WTC11 (cell line): ENCODE results near the gene PRSS57. TPM values are rescaled to one million over a fixed set of nuclear protein-coding genes. Genes with fewer than 3 reads are reported as not detected.

Experiments used
- ATAC-seq: fragments of 200-7000 bp; cut with Tn5 transposase; 2 replicates; pipeline ENCODE4 v1.10.0; 2021; ENCODE audit warnings: mild to moderate bottlenecking, moderate library complexity
- CTCF ChIA-PET: fragments of 300-600 bp; sonication (Branson Sonifier 250); formaldehyde crosslinking; loops from one replicate; lab custom pipeline; 2021; ENCODE audit warnings: antibody characterized with exemption; lab: Charles Lee
- POLR2A ChIA-PET: fragments of 350-600 bp; sonication (Branson Sonifier 250); formaldehyde crosslinking; loops from one replicate; lab custom pipeline; 2021; ENCODE audit warnings: antibody characterized with exemption; lab: Charles Lee
- DNase-seq: peaks from one replicate; pipeline ENCODE4 v3.0.0; 2021; ENCODE audit warnings: low spot score
- H3K27ac Mint-ChIP-seq: 2 replicates; pipeline ENCODE4 v1.8.0; 2021; ENCODE audit warnings: mixed read lengths
- H3K27me3 Mint-ChIP-seq: 2 replicates; pipeline ENCODE4 v1.8.0; 2021; ENCODE audit warnings: low read depth, mild to moderate bottlenecking, moderate library complexity, mixed read lengths
- H3K36me3 Mint-ChIP-seq: 2 replicates; pipeline ENCODE4 v1.8.0; 2021; ENCODE audit warnings: mixed read lengths
- H3K4me1 Mint-ChIP-seq: 2 replicates; pipeline ENCODE4 v1.8.0; 2022; ENCODE audit warnings: mixed read lengths
- H3K4me3 Mint-ChIP-seq: 2 replicates; pipeline ENCODE4 v1.8.0; 2021; ENCODE audit warnings: mild to moderate bottlenecking, moderate library complexity, mixed read lengths
- H3K9me3 Mint-ChIP-seq: 2 replicates; pipeline ENCODE4 v1.8.0; 2021; ENCODE audit warnings: mixed read lengths
- CBFB ChIP-seq: sonication (generic); formaldehyde crosslinking; IDR thresholded peaks from 2 replicates; pipeline ENCODE4 v1.8.1; 2022; ENCODE audit warnings: mild to moderate bottlenecking, low read depth, missing genetic modification reagents
- CREB1 ChIP-seq: sonication (generic); formaldehyde crosslinking; IDR thresholded peaks from 2 replicates; pipeline ENCODE4 v1.8.0; 2023; ENCODE audit warnings: mild to moderate bottlenecking, missing genetic modification reagents
- CTCF ChIP-seq: fragments of 200-600 bp; IDR thresholded peaks from 2 replicates; pipeline ENCODE4 v1.8.0; 2022; ENCODE audit warnings: antibody characterized with exemption
- EMX1 ChIP-seq: fragments of 250-450 bp; sonication (Bioruptor Pico); IDR thresholded peaks from 2 replicates; pipeline ENCODE4 v1.8.0; 2021; ENCODE audit warnings: mild to moderate bottlenecking
- GABPB1 ChIP-seq: sonication (generic); formaldehyde crosslinking; IDR thresholded peaks from 2 replicates; pipeline ENCODE4 v1.8.1; 2023; ENCODE audit warnings: mild to moderate bottlenecking, missing genetic modification reagents
- GRHL2 ChIP-seq: fragments of 250-450 bp; sonication (Bioruptor Pico); IDR thresholded peaks from 2 replicates; pipeline ENCODE4 v1.8.0; 2022; ENCODE audit warnings: mild to moderate bottlenecking, moderate library complexity; ENCODE audit not compliant: insufficient replicate concordance, severe bottlenecking
- MAX ChIP-seq: sonication (generic); formaldehyde crosslinking; IDR thresholded peaks from 2 replicates; pipeline ENCODE4 v1.8.0; 2022; ENCODE audit warnings: mild to moderate bottlenecking, missing genetic modification reagents
- NR3C1 ChIP-seq: sonication (generic); formaldehyde crosslinking; conservative IDR thresholded peaks from 2 replicates; pipeline ENCODE4 v1.8.1; 2023; ENCODE audit warnings: low read depth, mild to moderate bottlenecking, missing genetic modification reagents
- RELA ChIP-seq: sonication (generic); formaldehyde crosslinking; IDR thresholded peaks from 2 replicates; pipeline ENCODE4 v1.8.1; 2022; ENCODE audit warnings: missing genetic modification reagents, mild to moderate bottlenecking, borderline replicate concordance
- SP1 ChIP-seq: sonication (generic); formaldehyde crosslinking; conservative IDR thresholded peaks from 2 replicates; pipeline ENCODE4 v1.8.1; 2022; ENCODE audit warnings: missing genetic modification reagents
- TCF7 ChIP-seq: sonication (generic); formaldehyde crosslinking; IDR thresholded peaks from 2 replicates; pipeline ENCODE4 v1.8.0; 2022; ENCODE audit warnings: mild to moderate bottlenecking, low read depth, missing genetic modification reagents, moderate library complexity
- ZNF512 ChIP-seq: sonication (generic); formaldehyde crosslinking; IDR thresholded peaks from 2 replicates; pipeline ENCODE4 v1.8.1; 2022; ENCODE audit warnings: missing genetic modification reagents, borderline replicate concordance
- total RNA-seq: library from RNA; stranded (reverse); gene quantifications from 3 replicates; pipeline ENCODE4 v1.2.3, GENCODE V29; 2021
- TF ChIP-seq, protein P1 (sequence below): sonication (generic); formaldehyde crosslinking; IDR thresholded peaks from 2 replicates; pipeline ENCODE4 v1.8.1; 2023; ENCODE audit warnings: mild to moderate bottlenecking, missing genetic modification reagents, moderate library complexity
- TF ChIP-seq, protein P2 (sequence below): sonication (generic); formaldehyde crosslinking; IDR thresholded peaks from 2 replicates; pipeline ENCODE4 v1.8.0; 2023; ENCODE audit warnings: missing genetic modification reagents, mild to moderate bottlenecking, borderline replicate concordance
- TF ChIP-seq, protein P3 (sequence below): sonication (generic); formaldehyde crosslinking; IDR thresholded peaks from 2 replicates; pipeline ENCODE4 v1.8.1; 2022; ENCODE audit warnings: low read depth, mild to moderate bottlenecking, moderate library complexity, missing genetic modification reagents, borderline replicate concordance

PRSS57 gene
- total RNA-seq, 1 experiment from 2014 or later: not detected

DNA sequence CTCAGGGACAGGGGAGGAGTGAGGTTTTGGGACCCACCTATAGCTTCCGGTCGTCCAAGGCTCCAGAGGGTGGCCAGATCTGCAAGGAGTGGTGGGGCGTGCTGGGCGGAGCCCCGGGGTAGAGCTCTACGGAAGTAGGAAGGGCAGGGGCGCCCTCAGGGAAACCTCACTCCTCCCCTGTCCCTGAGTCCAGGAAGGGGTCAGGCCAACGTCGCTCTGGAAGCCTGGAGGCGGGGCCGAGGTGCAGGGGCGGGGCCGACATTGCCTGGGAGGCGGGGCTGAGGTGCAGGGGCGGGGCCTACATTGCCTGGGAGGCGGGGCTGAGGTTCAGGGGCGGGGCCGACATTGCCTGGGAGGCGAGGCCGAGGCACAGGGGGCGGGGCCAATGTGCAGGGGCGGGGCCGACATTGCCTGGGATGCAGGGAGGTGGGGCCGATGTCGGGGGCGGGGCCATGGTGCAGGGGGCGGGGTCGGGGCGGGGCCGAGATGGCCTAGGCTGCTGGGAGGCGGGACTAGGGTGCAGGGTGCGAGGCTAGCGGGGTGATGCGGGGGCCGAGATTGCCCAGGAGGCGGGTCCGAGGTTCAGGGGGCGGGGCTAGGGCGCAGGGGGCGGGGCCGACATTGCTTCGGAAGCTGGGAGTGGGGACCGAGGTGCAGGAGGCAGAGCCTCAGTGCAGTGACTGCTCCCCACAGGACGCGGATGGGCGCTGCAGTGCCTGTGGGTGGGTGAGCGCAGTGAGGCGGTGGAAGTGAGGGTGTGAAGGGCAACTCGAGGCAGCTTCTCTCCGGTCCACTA lies 8.6 kb upstream of the PRSS57 start:
- POLR2A ChIA-PET: interaction anchor here (0.7 to 1.6 kb wide), 4 partner anchors 23 to 38 kb away, joined by 3 to 8 read pairs (median 5); no protein-coding TSS in a partner anchor
- no peak overlapping the region for H3K27ac Mint-ChIP-seq
- H3K4me3 Mint-ChIP-seq: peak overlapping the region; percentile 69

More for the DNA sequence above, 8.6 kb upstream of the PRSS57 start:
- DNase-seq (peak; percentile 98), ATAC-seq (peak; percentile 93)
- TF ChIP-seq, protein P1, sequence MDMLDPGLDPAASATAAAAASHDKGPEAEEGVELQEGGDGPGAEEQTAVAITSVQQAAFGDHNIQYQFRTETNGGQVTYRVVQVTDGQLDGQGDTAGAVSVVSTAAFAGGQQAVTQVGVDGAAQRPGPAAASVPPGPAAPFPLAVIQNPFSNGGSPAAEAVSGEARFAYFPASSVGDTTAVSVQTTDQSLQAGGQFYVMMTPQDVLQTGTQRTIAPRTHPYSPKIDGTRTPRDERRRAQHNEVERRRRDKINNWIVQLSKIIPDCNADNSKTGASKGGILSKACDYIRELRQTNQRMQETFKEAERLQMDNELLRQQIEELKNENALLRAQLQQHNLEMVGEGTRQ (CRISPR knock-in tag): no peak
- TF ChIP-seq, protein P2, sequence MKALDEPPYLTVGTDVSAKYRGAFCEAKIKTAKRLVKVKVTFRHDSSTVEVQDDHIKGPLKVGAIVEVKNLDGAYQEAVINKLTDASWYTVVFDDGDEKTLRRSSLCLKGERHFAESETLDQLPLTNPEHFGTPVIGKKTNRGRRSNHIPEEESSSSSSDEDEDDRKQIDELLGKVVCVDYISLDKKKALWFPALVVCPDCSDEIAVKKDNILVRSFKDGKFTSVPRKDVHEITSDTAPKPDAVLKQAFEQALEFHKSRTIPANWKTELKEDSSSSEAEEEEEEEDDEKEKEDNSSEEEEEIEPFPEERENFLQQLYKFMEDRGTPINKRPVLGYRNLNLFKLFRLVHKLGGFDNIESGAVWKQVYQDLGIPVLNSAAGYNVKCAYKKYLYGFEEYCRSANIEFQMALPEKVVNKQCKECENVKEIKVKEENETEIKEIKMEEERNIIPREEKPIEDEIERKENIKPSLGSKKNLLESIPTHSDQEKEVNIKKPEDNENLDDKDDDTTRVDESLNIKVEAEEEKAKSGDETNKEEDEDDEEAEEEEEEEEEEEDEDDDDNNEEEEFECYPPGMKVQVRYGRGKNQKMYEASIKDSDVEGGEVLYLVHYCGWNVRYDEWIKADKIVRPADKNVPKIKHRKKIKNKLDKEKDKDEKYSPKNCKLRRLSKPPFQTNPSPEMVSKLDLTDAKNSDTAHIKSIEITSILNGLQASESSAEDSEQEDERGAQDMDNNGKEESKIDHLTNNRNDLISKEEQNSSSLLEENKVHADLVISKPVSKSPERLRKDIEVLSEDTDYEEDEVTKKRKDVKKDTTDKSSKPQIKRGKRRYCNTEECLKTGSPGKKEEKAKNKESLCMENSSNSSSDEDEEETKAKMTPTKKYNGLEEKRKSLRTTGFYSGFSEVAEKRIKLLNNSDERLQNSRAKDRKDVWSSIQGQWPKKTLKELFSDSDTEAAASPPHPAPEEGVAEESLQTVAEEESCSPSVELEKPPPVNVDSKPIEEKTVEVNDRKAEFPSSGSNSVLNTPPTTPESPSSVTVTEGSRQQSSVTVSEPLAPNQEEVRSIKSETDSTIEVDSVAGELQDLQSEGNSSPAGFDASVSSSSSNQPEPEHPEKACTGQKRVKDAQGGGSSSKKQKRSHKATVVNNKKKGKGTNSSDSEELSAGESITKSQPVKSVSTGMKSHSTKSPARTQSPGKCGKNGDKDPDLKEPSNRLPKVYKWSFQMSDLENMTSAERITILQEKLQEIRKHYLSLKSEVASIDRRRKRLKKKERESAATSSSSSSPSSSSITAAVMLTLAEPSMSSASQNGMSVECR: no peak
- TF ChIP-seq CTCF (no peak), NR3C1 (CRISPR knock-in tag) (no peak), CREB1 (CRISPR knock-in tag) (no peak), MAX (CRISPR knock-in tag) (peak; percentile 39; the same call in 1 of the 2 replicates), TCF7 (CRISPR knock-in tag) (no peak), EMX1 (CRISPR knock-in tag) (no peak), GRHL2 (CRISPR knock-in tag) (no peak), ZNF512 (CRISPR knock-in tag) (no peak), GABPB1 (CRISPR knock-in tag) (no peak), SP1 (CRISPR knock-in tag) (peak; percentile 65), RELA (CRISPR knock-in tag) (no peak), CBFB (CRISPR knock-in tag) (no peak)
- TF ChIP-seq, protein P3, sequence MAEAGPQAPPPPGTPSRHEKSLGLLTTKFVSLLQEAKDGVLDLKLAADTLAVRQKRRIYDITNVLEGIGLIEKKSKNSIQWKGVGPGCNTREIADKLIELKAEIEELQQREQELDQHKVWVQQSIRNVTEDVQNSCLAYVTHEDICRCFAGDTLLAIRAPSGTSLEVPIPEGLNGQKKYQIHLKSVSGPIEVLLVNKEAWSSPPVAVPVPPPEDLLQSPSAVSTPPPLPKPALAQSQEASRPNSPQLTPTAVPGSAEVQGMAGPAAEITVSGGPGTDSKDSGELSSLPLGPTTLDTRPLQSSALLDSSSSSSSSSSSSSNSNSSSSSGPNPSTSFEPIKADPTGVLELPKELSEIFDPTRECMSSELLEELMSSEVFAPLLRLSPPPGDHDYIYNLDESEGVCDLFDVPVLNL (CRISPR knock-in tag): no peak
- Mint-ChIP-seq H3K4me1 (peaks cover 10% of the 10 kb centered on the region; the same call in 1 of the 2 replicates), H3K36me3 (peaks cover 4% of the 10 kb centered on the region), H3K27me3 (peaks cover 22% of the 10 kb centered on the region), H3K9me3 (peaks cover 5% of the 10 kb centered on the region; the same call in 1 of the 2 replicates)
- CTCF ChIA-PET: interaction anchor here (0.6 to 3.1 kb wide), 17 partner anchors 9 to 193 kb away, joined by 3 to 17 read pairs (median 5); partner anchors contain the start of genes CDC34, PRSS57 and RNF126
